K562 (cell line): ENCODE data around the gene ZNF195.

ENCODE experiments used
- ARHGAP35 ChIP-seq: fragments of 450-650 bp; IDR thresholded peaks from 2 replicates; pipeline ENCODE4 v1.6.1; 2018; ENCODE audit not compliant: partially characterized antibody
- CTCF ChIP-seq, 3 experiments: IDR thresholded peaks in 2 of 3; conservative IDR thresholded peaks in 1 of 3; 2 replicates each; pipeline ENCODE4 v1.5.1; 2011 to 2012; ENCODE audit warnings: low read length in 3 of 3, mild to moderate bottlenecking in 3 of 3, control low read depth in 2 of 3, improper control_type of control experiment in 1 of 3, inconsistent platforms in 1 of 3, low read depth in 1 of 3, mixed read lengths in 1 of 3, moderate library complexity in 1 of 3; ENCODE audit not compliant: insufficient read depth in 2 of 3
- HMG20B ChIP-seq: fragments of 250-450 bp; sonication (Bioruptor Pico); IDR thresholded peaks from 2 replicates; pipeline ENCODE4 v1.5.0; 2021; ENCODE audit warnings: mild to moderate bottlenecking
- HOMEZ ChIP-seq: fragments of 250-450 bp; sonication (Bioruptor Pico); IDR thresholded peaks from 2 replicates; pipeline ENCODE4 v1.4.0; 2020; ENCODE audit warnings: mild to moderate bottlenecking, moderate library complexity
- PPARD ChIP-seq: fragments of 250-450 bp; sonication (Bioruptor Pico); IDR thresholded peaks from 2 replicates; pipeline ENCODE4 v1.8.0; 2022; ENCODE audit warnings: inconsistent platforms, mild to moderate bottlenecking, moderate library complexity
- RBM39 ChIP-seq: fragments of 200-400 bp; formaldehyde crosslinking; optimal IDR thresholded peaks from 2 replicates; pipeline ENCODE3; 2018; ENCODE audit warnings: low read depth, low read length
- RFX1 ChIP-seq: fragments of 450-650 bp; IDR thresholded peaks from 2 replicates; pipeline ENCODE4 v1.6.1; 2016; ENCODE audit warnings: mild to moderate bottlenecking, moderate library complexity
- TCF7 ChIP-seq: sonication (generic); IDR thresholded peaks from 2 replicates; pipeline ENCODE4 v1.6.1; 2016; ENCODE audit warnings: antibody characterized with exemption, borderline replicate concordance
- ZBTB26 ChIP-seq: fragments of 450-650 bp; formaldehyde crosslinking; IDR thresholded peaks from 2 replicates; pipeline ENCODE4 v1.4.0; 2022; ENCODE audit warnings: missing genetic modification characterization
- ZNF280B ChIP-seq: fragments of 250-450 bp; sonication (Bioruptor Pico); IDR thresholded peaks from 2 replicates; pipeline ENCODE4 v1.5.1; 2021; ENCODE audit warnings: mild to moderate bottlenecking
- ZNF77 ChIP-seq: fragments of 250-450 bp; sonication (Bioruptor Pico); IDR thresholded peaks from 2 replicates; pipeline ENCODE4 v1.5.0; 2020

GRCh38 chr11:3341298-3341697, 37.6 kb downstream of the ZNF195 start:
- TF ChIP-seq ZBTB26 (no peak), TCF7 (no peak), HOMEZ (CRISPR knock-in tag) (no peak), ZNF280B (CRISPR knock-in tag) (no peak), PPARD (CRISPR knock-in tag) (no peak), ARHGAP35 (no peak), CTCF (IDR thresholded peaks at IDR 0.05 in 2 of 3, conservative IDR thresholded peaks at IDR 0.05 in 1 of 3; ENCODE audit: insufficient read depth in 2 of 3, low read depth in 1 of 3, low read length in 3 of 3) (peak; percentile 87 to 90 (median 88)), HMG20B (CRISPR knock-in tag) (no peak), RBM39 (no peak), ZNF77 (CRISPR knock-in tag) (no peak), RFX1 (no peak)
